HL-60 (cell line): ENCODE data around the gene SOX6.

ENCODE experiments used
- DNase-seq, 2 experiments: peaks; one replicate each; pipeline ENCODE4 v3.0.0-alpha.2; 2010 to 2020; ENCODE audit warnings: low read depth in 1 of 2, low spot score in 1 of 2
- H3K27ac ChIP-seq: fragments of 250-450 bp; sonication (Bioruptor Pico); replicated peaks from 2 replicates; pipeline ENCODE4 v1.5.1; 2020; ENCODE audit warnings: mild to moderate bottlenecking, moderate library complexity
- H3K27me3 ChIP-seq: fragments of 250-450 bp; sonication (Bioruptor Pico); 2 replicates; pipeline ENCODE4 v1.5.1; 2021; ENCODE audit warnings: mild to moderate bottlenecking, moderate library complexity; ENCODE audit not compliant: insufficient read depth, poor library complexity, severe bottlenecking
- H3K4me3 ChIP-seq: replicated peaks from 2 replicates; pipeline ENCODE4 v1.5.1; 2011; ENCODE audit warnings: mild to moderate bottlenecking, control low read depth, low read length; ENCODE audit not compliant: insufficient read depth
- GABPA ChIP-seq: IDR thresholded peaks from 2 replicates; pipeline ENCODE4 v1.6.1; 2012; ENCODE audit warnings: low read depth
- POLR2AphosphoS5 ChIP-seq: IDR thresholded peaks from 2 replicates; pipeline ENCODE4 v1.6.1; 2012; ENCODE audit warnings: low read depth
- SPI1 ChIP-seq: IDR thresholded peaks from 2 replicates; pipeline ENCODE4 v1.6.1; 2012; ENCODE audit warnings: low read depth, mild to moderate bottlenecking, borderline replicate concordance
- TF ChIP-seq, protein P1 (sequence below): IDR thresholded peaks from one replicate; pipeline ENCODE4 v1.5.1; 2011; ENCODE audit warnings: low read length, control low read depth, inconsistent platforms; ENCODE audit not compliant: insufficient read depth
- TF ChIP-seq, protein P2 (sequence below): IDR thresholded peaks from 2 replicates; pipeline ENCODE4 v1.6.1; 2012; ENCODE audit warnings: low read depth; ENCODE audit not compliant: insufficient replicate concordance

The SOX6 gene

DNA sequence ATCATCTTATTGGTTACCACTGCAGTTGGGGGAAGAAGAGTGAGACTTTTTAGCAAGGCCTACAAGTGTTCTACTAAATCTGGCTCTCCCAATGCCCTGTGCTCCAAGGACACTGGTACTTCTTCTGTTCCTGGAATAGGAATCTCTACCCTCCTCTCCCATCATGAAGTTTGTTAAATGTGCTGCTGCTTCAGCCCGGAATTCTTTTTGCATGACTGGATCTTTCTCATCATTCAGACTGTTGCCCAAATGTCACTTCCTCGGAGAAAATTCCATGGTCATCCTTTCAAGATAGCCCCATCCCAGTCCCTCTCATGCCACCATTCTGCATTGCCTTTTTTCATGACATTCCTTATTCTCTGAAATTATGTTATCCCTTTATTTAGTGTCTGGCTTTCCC lies 400.8 kb downstream of the SOX6 start:
- Histone ChIP-seq H3K27ac (no peak overlapping the region), H3K4me3 (no peak overlapping the region), H3K27me3 (peaks cover 2% of the 10 kb centered on the region)
- TF ChIP-seq, protein P1, sequence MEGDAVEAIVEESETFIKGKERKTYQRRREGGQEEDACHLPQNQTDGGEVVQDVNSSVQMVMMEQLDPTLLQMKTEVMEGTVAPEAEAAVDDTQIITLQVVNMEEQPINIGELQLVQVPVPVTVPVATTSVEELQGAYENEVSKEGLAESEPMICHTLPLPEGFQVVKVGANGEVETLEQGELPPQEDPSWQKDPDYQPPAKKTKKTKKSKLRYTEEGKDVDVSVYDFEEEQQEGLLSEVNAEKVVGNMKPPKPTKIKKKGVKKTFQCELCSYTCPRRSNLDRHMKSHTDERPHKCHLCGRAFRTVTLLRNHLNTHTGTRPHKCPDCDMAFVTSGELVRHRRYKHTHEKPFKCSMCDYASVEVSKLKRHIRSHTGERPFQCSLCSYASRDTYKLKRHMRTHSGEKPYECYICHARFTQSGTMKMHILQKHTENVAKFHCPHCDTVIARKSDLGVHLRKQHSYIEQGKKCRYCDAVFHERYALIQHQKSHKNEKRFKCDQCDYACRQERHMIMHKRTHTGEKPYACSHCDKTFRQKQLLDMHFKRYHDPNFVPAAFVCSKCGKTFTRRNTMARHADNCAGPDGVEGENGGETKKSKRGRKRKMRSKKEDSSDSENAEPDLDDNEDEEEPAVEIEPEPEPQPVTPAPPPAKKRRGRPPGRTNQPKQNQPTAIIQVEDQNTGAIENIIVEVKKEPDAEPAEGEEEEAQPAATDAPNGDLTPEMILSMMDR: no peak
- TF ChIP-seq POLR2AphosphoS5 (no peak), SPI1 (no peak), GABPA (no peak)
- TF ChIP-seq, protein P2, sequence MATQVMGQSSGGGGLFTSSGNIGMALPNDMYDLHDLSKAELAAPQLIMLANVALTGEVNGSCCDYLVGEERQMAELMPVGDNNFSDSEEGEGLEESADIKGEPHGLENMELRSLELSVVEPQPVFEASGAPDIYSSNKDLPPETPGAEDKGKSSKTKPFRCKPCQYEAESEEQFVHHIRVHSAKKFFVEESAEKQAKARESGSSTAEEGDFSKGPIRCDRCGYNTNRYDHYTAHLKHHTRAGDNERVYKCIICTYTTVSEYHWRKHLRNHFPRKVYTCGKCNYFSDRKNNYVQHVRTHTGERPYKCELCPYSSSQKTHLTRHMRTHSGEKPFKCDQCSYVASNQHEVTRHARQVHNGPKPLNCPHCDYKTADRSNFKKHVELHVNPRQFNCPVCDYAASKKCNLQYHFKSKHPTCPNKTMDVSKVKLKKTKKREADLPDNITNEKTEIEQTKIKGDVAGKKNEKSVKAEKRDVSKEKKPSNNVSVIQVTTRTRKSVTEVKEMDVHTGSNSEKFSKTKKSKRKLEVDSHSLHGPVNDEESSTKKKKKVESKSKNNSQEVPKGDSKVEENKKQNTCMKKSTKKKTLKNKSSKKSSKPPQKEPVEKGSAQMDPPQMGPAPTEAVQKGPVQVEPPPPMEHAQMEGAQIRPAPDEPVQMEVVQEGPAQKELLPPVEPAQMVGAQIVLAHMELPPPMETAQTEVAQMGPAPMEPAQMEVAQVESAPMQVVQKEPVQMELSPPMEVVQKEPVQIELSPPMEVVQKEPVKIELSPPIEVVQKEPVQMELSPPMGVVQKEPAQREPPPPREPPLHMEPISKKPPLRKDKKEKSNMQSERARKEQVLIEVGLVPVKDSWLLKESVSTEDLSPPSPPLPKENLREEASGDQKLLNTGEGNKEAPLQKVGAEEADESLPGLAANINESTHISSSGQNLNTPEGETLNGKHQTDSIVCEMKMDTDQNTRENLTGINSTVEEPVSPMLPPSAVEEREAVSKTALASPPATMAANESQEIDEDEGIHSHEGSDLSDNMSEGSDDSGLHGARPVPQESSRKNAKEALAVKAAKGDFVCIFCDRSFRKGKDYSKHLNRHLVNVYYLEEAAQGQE: no peak
- DNase-seq: no peak

DNA sequence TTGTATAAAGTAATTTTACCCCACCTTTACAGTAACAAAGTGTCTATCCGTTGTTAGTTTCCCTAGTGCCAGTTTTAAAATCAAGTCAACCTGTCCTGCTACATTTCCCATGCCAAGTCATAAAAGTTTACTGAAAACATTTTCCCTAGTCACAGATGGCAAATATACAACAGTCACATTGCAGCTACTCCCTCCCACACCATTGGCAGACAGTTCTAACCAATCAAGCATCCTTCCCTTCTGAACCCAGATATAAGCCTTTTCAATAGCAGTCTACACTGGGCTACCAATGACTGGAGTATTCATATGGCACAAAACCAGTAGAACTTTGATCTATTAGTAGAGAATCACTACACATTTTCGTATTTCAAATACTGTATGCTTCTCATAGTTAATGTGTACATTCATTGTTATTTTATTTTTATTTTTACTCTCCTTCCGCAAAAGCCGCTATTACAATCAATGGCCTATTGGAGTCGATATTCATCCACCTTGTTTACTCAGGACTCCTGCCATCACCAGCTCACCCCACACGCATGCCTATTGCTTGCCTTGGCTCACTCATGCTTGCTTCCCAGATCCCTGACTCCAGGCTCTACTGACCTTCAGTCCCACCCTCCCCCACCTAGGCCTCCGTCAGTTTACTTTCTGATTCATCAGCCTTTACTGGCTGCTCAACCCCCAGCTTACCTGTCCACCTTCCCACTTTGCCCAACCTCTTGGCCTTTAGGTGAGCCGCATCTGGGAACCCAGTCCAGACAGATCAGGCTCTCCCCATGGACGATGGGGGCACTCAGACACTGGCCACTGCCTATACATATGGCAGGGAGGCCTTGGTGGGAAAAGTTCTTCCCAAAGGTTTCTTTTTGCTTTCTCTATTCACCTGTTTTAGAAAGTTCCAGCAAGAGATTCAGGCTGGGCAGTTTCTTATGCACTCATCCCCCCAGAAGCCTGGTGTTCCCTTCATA lies 408.4 kb downstream of the SOX6 start:
- TF ChIP-seq, protein P2: no peak
- TF ChIP-seq, protein P1: no peak
- TF ChIP-seq SPI1 (no peak), GABPA (no peak), POLR2AphosphoS5 (no peak)

DNA sequence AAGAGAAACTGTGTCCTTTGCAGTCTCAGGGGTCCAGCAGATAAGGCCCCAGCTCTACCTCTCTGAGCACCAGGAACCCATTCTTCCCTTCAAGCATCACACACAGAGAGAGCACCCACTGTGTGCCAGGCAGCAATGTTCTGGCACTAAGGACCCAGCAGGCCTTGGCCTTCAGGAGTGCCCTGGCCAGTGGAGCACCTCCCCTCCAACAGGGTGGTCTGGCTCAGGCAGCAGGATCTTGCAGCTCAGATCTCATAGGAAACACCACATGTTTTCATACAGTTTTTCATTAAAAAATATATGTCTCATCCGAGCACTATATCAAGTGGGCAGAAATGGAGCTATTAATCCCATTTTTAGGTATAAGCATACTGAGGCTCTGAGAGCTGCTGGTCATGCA lies 410.6 kb downstream of the SOX6 start:
- Histone ChIP-seq H3K27me3 (no peaks in the 10 kb centered on the region), H3K27ac (no peak overlapping the region), H3K4me3 (no peak overlapping the region)
- TF ChIP-seq, protein P1: no peak
- TF ChIP-seq SPI1 (no peak), GABPA (no peak), POLR2AphosphoS5 (no peak)
- TF ChIP-seq, protein P2: no peak
- DNase-seq: no peak

More for the DNA sequence above, 408.4 kb downstream of the SOX6 start:
- DNase-seq: no peak
- Histone ChIP-seq H3K4me3 (no peak overlapping the region), H3K27ac (no peak overlapping the region), H3K27me3 (peaks cover 2% of the 10 kb centered on the region)
